ENCODE data around the gene IFNL1. TPM values are rescaled to one million over a fixed set of nuclear protein-coding genes. Genes with fewer than 3 reads are reported as not detected.

IFNL1 gene
- total and polyA plus RNA-seq, 9 of the 15 experiments (the other 6 are each of a cell fraction or from before 2014, with no cell fraction given): not detected

GRCh38 chr19:39254531-39255345 lies 41.5 kb upstream of the IFNL1 start (continued):
- peak in 1 of 2 experiments; percentile 41; a peak in 1 of 4 replicates for TF ChIP-seq SRF (CRISPR knock-in tag; IDR thresholded peaks at IDR 0.05)
- peak; percentile 50 for TF ChIP-seq GATA2 (CRISPR knock-in tag; IDR thresholded peaks at IDR 0.05)
- no peak for TF ChIP-seq MCM7 (IDR thresholded peaks at IDR 0.05)
- no peak for TF ChIP-seq ZNF655 (CRISPR knock-in tag; IDR thresholded peaks at IDR 0.05)
- TF ChIP-seq ZNF444 (CRISPR knock-in tag; IDR thresholded peaks at IDR 0.05): no peak
- peak; percentile 28; the same call in 1 of the 2 replicates for TF ChIP-seq EP300 (IDR thresholded peaks at IDR 0.05; ENCODE audit: low read length)
- peak; percentile 96 for TF ChIP-seq BHLHE40 (IDR thresholded peaks at IDR 0.05; ENCODE audit: low read length)
- TF ChIP-seq MED1 (CRISPR knock-in tag; IDR thresholded peaks at IDR 0.05; ENCODE audit: borderline replicate concordance): no peak
- TF ChIP-seq SOX6 (IDR thresholded peaks at IDR 0.05): peak; percentile 60; the same call in 1 of the 2 replicates
- no peak for TF ChIP-seq ZNF408 (CRISPR knock-in tag; IDR thresholded peaks at IDR 0.05; ENCODE audit: low read depth)
- TF ChIP-seq PHB2 (IDR thresholded peaks at IDR 0.05; ENCODE audit: low read depth): no peak
- peak; percentile 81 for TF ChIP-seq ZBTB33 (CRISPR knock-in tag; IDR thresholded peaks at IDR 0.05)
- TF ChIP-seq SETDB1 (IDR thresholded peaks at IDR 0.05; ENCODE audit: low read length): no peak
- TF ChIP-seq PREB (CRISPR knock-in tag; IDR thresholded peaks at IDR 0.05): peak; percentile 87; the same call in 1 of the 2 replicates
- TF ChIP-seq PKNOX1 (IDR thresholded peaks at IDR 0.05): peak; percentile 78
- peak; percentile 53; the same call in 1 of the 2 replicates for TF ChIP-seq JUND (IDR thresholded peaks at IDR 0.05; ENCODE audit: borderline replicate concordance, low read depth, low read length)
- peak; percentile 48; the same call in 2 of the 3 replicates for TF ChIP-seq JUND (tag; IDR thresholded peaks at IDR 0.05; ENCODE audit: borderline replicate concordance, low read depth, low read length)
- no peak for TF ChIP-seq ELF1 (tag; IDR thresholded peaks at IDR 0.05)
- no peak for TF ChIP-seq CBX1 (IDR thresholded peaks at IDR 0.05; ENCODE audit: low read depth)
- TF ChIP-seq POLR2A (conservative IDR thresholded peaks at IDR 0.05): peak; percentile 85
- no peak for TF ChIP-seq RNF219 (CRISPR knock-in tag; IDR thresholded peaks at IDR 0.05)
- TF ChIP-seq SMARCA4 (IDR thresholded peaks at IDR 0.05): peak; percentile 60; the same call in 1 of the 2 replicates
- no peak for TF ChIP-seq KLF10 (CRISPR knock-in tag; IDR thresholded peaks at IDR 0.05)
